ENCODE measurements around the gene PKP1.

GRCh38 chr1:201356701-201357100 lies 73.4 kb downstream of the PKP1 start:
- TF ChIP-seq CTCF (IDR thresholded peaks at IDR 0.05): no peak
- TF ChIP-seq ZFX (IDR thresholded peaks at IDR 0.05; ENCODE audit: borderline replicate concordance): no peak

All from 22Rv1 (cell line).